ENCODE results near the gene ASB14.
A peak's percentile ranks its signal among the peaks of the same experiment; 100 is the strongest.

ASB14 gene

GRCh38 chr3:57298041-57298440 lies 5.6 kb upstream of the ASB14 start:
- no peak overlapping the region for H3K4me3 ChIP-seq (ENCODE audit: low read length)
- DNase-seq (ENCODE audit: low read depth), result no peak
- TF ChIP-seq CTCF (conservative IDR thresholded peaks at IDR 0.05; ENCODE audit: low read depth, low read length), result peak; percentile 13

DNA sequence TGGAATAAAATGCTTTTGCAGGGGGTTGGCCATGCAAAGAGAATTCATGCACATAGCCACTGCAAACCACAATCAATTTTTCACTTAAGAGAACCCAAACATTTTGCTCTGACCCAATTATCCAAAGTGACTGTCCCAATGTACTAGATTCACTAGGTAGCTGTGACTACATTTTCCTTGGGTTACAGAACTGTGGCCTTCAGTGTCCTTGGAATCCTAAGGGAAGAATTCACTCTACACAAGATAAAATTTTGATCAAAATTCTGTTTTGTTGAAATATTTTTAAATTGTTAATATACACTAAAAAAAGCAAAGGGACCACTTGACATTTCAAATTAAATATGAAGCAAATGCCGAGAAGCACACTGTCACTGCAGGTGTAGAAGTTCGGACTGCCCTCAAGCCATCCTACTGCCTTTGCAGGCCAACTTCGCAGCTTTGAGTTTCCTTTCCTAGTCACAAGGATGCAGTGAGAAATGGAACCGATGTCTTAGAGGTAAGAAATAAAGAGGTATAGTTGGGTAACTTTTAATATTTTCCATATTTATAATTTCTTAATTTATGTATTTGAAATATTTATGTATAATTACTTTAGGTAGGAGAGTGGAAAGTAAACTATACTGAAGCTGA lies 527 bp upstream of the ASB14 start:
- no peak overlapping the region for H3K4me3 ChIP-seq (ENCODE audit: low read length)
- no peak for TF ChIP-seq CTCF (conservative IDR thresholded peaks at IDR 0.05; ENCODE audit: low read depth, low read length)
- DNase-seq (ENCODE audit: low read depth), result no peak

DNA sequence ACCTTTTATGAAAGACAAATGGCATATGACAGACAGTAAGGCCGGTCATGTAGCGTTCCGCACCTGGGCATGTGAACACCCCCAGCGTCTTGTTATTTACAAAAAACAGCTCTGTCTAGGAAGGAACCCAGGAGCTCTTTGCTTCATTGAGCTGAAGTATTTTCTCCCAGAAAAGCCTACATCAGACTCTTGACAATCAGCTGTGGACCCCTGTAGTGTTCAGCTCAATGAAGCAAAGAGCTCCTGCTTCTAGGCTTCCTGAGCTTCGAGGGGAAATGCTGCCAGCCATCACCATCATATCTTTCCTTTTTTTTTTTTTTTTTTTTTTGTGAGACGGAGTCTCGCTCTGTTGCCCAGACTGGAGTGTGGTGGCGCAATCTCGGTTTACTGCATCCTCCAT lies 4.1 kb downstream of the ASB14 start:
- DNase-seq (ENCODE audit: low read depth), result no peak
- no peak overlapping the region for H3K4me3 ChIP-seq (ENCODE audit: low read length)
- no peak for TF ChIP-seq CTCF (conservative IDR thresholded peaks at IDR 0.05; ENCODE audit: low read depth, low read length)

GRCh38 chr3:57287205-57287604 lies 5.3 kb downstream of the ASB14 start:
- H3K4me3 ChIP-seq (ENCODE audit: low read length), result no peak overlapping the region
- no peak for DNase-seq (ENCODE audit: low read depth)
- TF ChIP-seq CTCF (conservative IDR thresholded peaks at IDR 0.05; ENCODE audit: low read depth, low read length), result no peak

- no peak overlapping the region for H3K4me3 ChIP-seq (ENCODE audit: low read length)
- no peak for DNase-seq (ENCODE audit: low read depth)
- TF ChIP-seq CTCF (conservative IDR thresholded peaks at IDR 0.05; ENCODE audit: low read depth, low read length), result no peak
Measured at GRCh38 chr3:57283334-57283733, 9.2 kb downstream of the ASB14 start.

- no peak for DNase-seq (ENCODE audit: low read depth)
- no peak overlapping the region for H3K4me3 ChIP-seq (ENCODE audit: low read length)
- no peak for TF ChIP-seq CTCF (conservative IDR thresholded peaks at IDR 0.05; ENCODE audit: low read depth, low read length)
Measured at GRCh38 chr3:57281715-57282114, 10.8 kb downstream of the ASB14 start.

- no peak for TF ChIP-seq CTCF (conservative IDR thresholded peaks at IDR 0.05; ENCODE audit: low read depth, low read length)
- DNase-seq (ENCODE audit: low read depth), result no peak
- no peak overlapping the region for H3K4me3 ChIP-seq (ENCODE audit: low read length)
Measured at GRCh38 chr3:57279685-57280084, 12.8 kb downstream of the ASB14 start.

Measured in retinal pigment epithelial cell (primary cell).